Effector memory CD4-positive, alpha-beta T cell (primary cell): ENCODE results near the gene POU2F2.
"Not testable (repeated sequence)": the region's sequence is repeated elsewhere in the genome, so short reads cannot be mapped to it uniquely, and the experiment has no call there.

Source experiments
- DNase-seq, 3 donors: peaks; one replicate each; pipeline ENCODE4 v3.0.0-alpha.2; 2020
- H3K27ac ChIP-seq: 2 replicates; pipeline ENCODE4 v1.7.0; 2013; ENCODE audit warnings: mild to moderate bottlenecking, low read length, moderate library complexity; ENCODE audit not compliant: insufficient read depth, poor library complexity, severe bottlenecking
- H3K27me3 ChIP-seq: replicated peaks from 2 replicates; pipeline ENCODE4 v1.7.0; 2013; ENCODE audit warnings: mild to moderate bottlenecking, low read length; ENCODE audit not compliant: insufficient read depth, control insufficient read depth, poor library complexity, severe bottlenecking
- H3K36me3 ChIP-seq: 2 replicates; pipeline ENCODE4 v1.7.0; 2013; ENCODE audit warnings: mild to moderate bottlenecking, low read length, moderate library complexity; ENCODE audit not compliant: control insufficient read depth, insufficient read depth
- H3K4me1 ChIP-seq: 2 replicates; pipeline ENCODE4 v1.7.0; 2013; ENCODE audit warnings: low read length, mild to moderate bottlenecking; ENCODE audit not compliant: control insufficient read depth, insufficient read depth, poor library complexity, severe bottlenecking
- H3K4me3 ChIP-seq: 2 replicates; pipeline ENCODE4 v1.7.0; 2013; ENCODE audit warnings: low read length, low read depth, mild to moderate bottlenecking; ENCODE audit not compliant: insufficient read depth, poor library complexity, severe bottlenecking
- H3K9me3 ChIP-seq: 2 replicates; pipeline ENCODE4 v1.7.0; 2013; ENCODE audit warnings: mild to moderate bottlenecking, low read length, moderate library complexity; ENCODE audit not compliant: control insufficient read depth

POU2F2 gene

DNA sequence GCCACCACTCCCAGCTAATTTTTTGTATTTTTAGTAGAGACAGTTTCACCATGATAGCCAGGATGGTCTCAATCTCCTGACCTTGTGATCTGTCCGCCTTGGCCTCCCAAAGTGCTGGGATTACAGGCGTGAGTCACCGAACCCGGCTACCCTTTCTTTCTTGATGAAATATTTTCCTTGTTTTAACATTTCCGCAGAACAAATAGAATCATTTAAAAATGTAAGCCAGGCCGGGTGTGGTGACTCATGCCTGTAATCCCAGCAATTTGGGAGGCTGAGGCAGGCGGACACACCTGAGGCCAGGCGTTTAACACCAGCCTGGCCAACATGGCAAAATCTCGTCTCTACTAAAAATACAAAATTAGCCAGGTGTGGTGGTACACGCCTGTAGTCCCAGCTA lies 32.0 kb downstream of the POU2F2 start:
- H3K36me3 ChIP-seq = peaks cover 59% of the 10 kb centered on the region
- H3K4me1 ChIP-seq, H3K9me3 ChIP-seq, H3K27ac ChIP-seq, DNase-seq, H3K27me3 ChIP-seq, H3K4me3 ChIP-seq: not testable (repeated sequence)

DNA sequence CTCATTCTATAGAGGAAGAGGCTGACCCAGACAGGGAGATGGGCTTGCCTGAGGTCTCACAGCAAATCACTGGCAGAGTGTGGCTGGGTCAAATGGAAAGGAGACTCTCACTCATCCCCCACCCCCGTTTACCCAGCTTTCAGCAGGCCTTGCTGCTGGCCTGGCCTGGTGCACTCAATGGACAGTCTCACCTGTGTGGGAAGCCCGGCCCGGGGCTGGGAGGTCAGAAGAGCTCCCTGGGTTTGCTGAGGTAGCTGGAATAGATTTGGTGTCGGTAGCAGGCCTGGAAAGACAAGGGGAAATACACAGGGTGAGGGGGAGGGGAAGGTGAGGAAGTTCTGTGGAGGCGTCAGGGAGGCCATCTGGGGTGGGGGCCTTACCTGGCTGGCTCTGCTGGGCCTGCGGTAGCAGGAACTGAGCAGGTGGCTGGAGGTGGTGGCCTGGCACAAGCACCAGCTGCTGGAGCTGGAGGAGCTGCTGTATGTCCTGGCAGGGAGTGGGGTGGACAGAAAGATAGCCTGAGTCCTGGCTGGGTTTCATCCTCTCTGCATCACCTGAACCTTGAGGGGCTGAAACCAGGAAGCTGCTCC lies 32.8 kb downstream of the POU2F2 start:
- H3K4me1 ChIP-seq = no peaks in the 10 kb centered on the region
- DNase-seq = no peak
- no peak overlapping the region for H3K27ac ChIP-seq
- H3K9me3 ChIP-seq = no peaks in the 10 kb centered on the region
- H3K36me3 ChIP-seq = peaks cover 59% of the 10 kb centered on the region
- H3K27me3 ChIP-seq = no peaks in the 10 kb centered on the region
- H3K4me3 ChIP-seq = no peak overlapping the region

GRCh38 chr19:42098781-42099180 lies 33.5 kb downstream of the POU2F2 start:
- Histone ChIP-seq H3K4me3 (no peak overlapping the region), H3K4me1 (no peaks in the 10 kb centered on the region), H3K27ac (no peak overlapping the region), H3K36me3 (peaks cover 62% of the 10 kb centered on the region), H3K27me3 (no peaks in the 10 kb centered on the region), H3K9me3 (no peaks in the 10 kb centered on the region)
- no peak for DNase-seq

DNA sequence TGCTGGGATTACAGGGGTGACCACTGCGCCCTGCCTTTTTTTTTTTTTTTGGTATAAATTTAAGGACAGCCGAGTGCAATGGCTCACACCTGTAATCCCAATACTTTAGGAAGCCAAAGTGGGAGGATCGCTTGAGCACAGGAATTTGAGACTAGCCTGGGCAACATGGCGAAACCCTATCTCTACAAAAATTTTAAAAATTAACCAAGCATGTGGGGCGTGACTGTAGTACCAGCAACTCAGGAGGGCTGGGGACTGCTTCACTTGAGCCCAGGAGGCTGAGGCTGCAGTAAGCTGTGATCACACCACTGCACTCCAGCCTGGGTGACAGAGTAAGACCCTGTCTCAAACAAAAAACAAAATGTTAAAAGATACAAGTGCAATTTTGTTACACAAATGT lies 34.8 kb downstream of the POU2F2 start:
- H3K36me3 ChIP-seq = peaks cover 59% of the 10 kb centered on the region

DNA sequence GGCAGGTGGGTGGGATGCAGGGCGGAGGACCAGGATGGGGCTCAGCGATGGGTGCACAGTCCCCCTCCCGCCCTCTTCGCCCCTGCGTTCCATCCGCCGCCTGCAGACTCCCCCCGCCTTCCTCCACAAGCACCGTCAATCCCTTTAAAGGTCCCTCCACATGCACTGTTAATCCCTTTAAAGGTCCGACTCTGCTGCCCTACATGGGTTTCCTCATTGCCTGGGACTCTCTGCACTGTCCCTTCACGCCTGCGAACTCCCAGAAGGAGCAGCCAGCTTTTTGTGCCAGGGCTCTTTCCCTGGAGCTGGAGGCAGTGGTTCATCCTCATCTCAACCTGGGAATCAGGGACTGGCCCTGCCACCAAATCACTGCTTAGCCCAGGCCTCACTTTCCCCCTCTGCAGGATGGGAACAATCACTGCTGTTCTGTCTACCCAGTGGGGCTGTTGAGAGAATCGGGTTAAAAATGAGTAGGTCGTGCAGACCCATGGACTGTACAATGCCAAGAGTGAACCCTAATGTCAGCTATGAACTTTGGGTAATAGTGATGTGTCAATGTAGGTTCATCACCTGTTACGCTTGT lies 35.9 kb downstream of the POU2F2 start:
- no peaks in the 10 kb centered on the region for H3K4me1 ChIP-seq
- H3K27ac ChIP-seq = no peak overlapping the region
- no peaks in the 10 kb centered on the region for H3K27me3 ChIP-seq
- peaks cover 59% of the 10 kb centered on the region for H3K36me3 ChIP-seq
- no peaks in the 10 kb centered on the region for H3K9me3 ChIP-seq
- H3K4me3 ChIP-seq = no peak overlapping the region
- DNase-seq = no peak

More for the DNA sequence above, 34.8 kb downstream of the POU2F2 start:
- H3K4me1 ChIP-seq = no peaks in the 10 kb centered on the region
- no peaks in the 10 kb centered on the region for H3K27me3 ChIP-seq
- H3K4me3 ChIP-seq = no peak overlapping the region
- H3K27ac ChIP-seq = no peak overlapping the region
- H3K9me3 ChIP-seq = no peaks in the 10 kb centered on the region
- no peak for DNase-seq

GRCh38 chr19:42095814-42096230 lies 36.4 kb downstream of the POU2F2 start:
- Histone ChIP-seq H3K4me3 (no peak overlapping the region), H3K27ac (no peak overlapping the region), H3K4me1 (no peaks in the 10 kb centered on the region), H3K27me3 (no peaks in the 10 kb centered on the region), H3K9me3 (no peaks in the 10 kb centered on the region), H3K36me3 (peaks cover 59% of the 10 kb centered on the region)
- DNase-seq = no peak

- peaks cover 59% of the 10 kb centered on the region for H3K36me3 ChIP-seq
- H3K9me3 ChIP-seq = no peaks in the 10 kb centered on the region
- no peaks in the 10 kb centered on the region for H3K27me3 ChIP-seq
- no peak overlapping the region for H3K4me3 ChIP-seq
- no peak for DNase-seq
- no peak overlapping the region for H3K27ac ChIP-seq
- H3K4me1 ChIP-seq = no peaks in the 10 kb centered on the region
Observed at GRCh38 chr19:42095142-42095813, 37.0 kb downstream of the POU2F2 start.

DNA sequence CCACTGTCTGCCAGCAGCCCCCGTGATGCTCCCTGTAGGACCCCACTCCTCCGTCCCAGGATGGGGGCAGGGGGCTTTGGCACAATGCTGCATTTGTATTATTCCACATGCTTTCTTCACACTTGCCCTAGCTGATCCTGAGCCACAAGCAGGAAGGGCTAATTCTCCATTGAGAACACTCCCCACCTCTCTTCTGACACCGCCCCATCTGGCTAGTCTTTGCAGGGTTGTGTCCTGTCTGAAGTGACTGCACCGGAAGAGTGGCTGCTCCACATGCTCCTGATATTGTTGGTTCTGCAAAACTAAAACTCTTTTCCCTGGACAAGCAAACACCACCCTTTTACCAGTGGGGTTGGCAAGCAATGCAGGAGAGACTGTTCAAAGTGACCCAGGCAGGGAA lies 38.3 kb downstream of the POU2F2 start:
- Histone ChIP-seq H3K4me1 (peaks cover 2% of the 10 kb centered on the region), H3K27ac (no peak overlapping the region), H3K9me3 (no peaks in the 10 kb centered on the region), H3K4me3 (no peak overlapping the region), H3K36me3 (peaks cover 49% of the 10 kb centered on the region), H3K27me3 (no peaks in the 10 kb centered on the region)
- DNase-seq = no peak

GRCh38 chr19:42093505-42093904 lies 38.7 kb downstream of the POU2F2 start:
- Histone ChIP-seq H3K4me1 (peaks cover 6% of the 10 kb centered on the region), H3K36me3 (peaks cover 45% of the 10 kb centered on the region), H3K27me3 (no peaks in the 10 kb centered on the region), H3K4me3 (no peak overlapping the region), H3K27ac (no peak overlapping the region), H3K9me3 (no peaks in the 10 kb centered on the region)
- no peak for DNase-seq

DNA sequence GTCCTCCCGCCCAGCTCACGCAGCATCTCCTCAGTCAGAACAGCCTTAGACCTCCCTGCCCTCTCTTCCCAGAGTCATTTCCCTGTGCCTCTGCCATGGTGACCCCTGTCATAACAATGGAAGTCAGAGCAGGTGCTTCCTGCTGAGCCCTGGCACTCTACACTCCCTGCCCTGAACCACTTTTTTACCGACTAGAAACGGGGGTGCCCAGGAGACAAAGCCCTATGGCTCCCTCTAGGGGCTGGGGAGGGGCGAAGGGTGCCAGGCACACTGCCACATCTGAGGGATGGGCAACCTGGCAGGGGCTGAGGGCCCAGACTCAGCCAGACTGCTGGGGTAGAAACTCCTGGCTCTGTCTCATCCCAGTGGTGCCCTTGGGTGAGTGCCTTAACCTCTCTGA lies 39.9 kb downstream of the POU2F2 start:
- Histone ChIP-seq H3K4me3 (no peak overlapping the region), H3K36me3 (peaks cover 35% of the 10 kb centered on the region), H3K4me1 (peaks cover 6% of the 10 kb centered on the region), H3K27ac (no peak overlapping the region), H3K27me3 (no peaks in the 10 kb centered on the region), H3K9me3 (no peaks in the 10 kb centered on the region)
- DNase-seq = no peak
